HG03469 (cell line): ENCODE data around the gene ENAH.

Experiments used
- ATAC-seq: cut with Tn5 transposase; IDR thresholded peaks from one replicate; pipeline ENCODE4 v1.9.1; 2021; ENCODE audit warnings: mild to moderate bottlenecking, moderate library complexity, moderate number of reproducible peaks; ENCODE audit not compliant: unreplicated experiment

The ENAH gene

GRCh38 chr1:225572422-225572821, 80.5 kb downstream of the ENAH start:
- no peak for ATAC-seq

GRCh38 chr1:225567789-225568188, 85.1 kb downstream of the ENAH start:
- no peak for ATAC-seq

GRCh38 chr1:225565847-225566246, 87.1 kb downstream of the ENAH start:
- ATAC-seq: no peak

- ATAC-seq: no peak
These were observed 91.2 kb downstream of the ENAH start for GRCh38 chr1:225561675-225562074.

- no peak for ATAC-seq
These were observed 93.0 kb downstream of the ENAH start for GRCh38 chr1:225559902-225560301.

GRCh38 chr1:225559326-225559725, 93.6 kb downstream of the ENAH start:
- no peak for ATAC-seq

GRCh38 chr1:225556694-225557093, 96.2 kb downstream of the ENAH start:
- ATAC-seq: no peak

- no peak for ATAC-seq
These were observed 97.1 kb downstream of the ENAH start for GRCh38 chr1:225555821-225556220.

GRCh38 chr1:225554216-225554812, 98.6 kb downstream of the ENAH start:
- ATAC-seq: no peak

GRCh38 chr1:225549821-225550220, 103.1 kb downstream of the ENAH start:
- no peak for ATAC-seq

- ATAC-seq: no peak
These were observed 104.6 kb downstream of the ENAH start for GRCh38 chr1:225548140-225548857.

GRCh38 chr1:225545649-225546048, 107.3 kb downstream of the ENAH start:
- no peak for ATAC-seq

GRCh38 chr1:225544924-225545323, 108.0 kb downstream of the ENAH start:
- no peak for ATAC-seq

GRCh38 chr1:225544263-225544662, 108.7 kb downstream of the ENAH start:
- no peak for ATAC-seq

GRCh38 chr1:225543350-225543749, 109.6 kb downstream of the ENAH start:
- no peak for ATAC-seq

- no peak for ATAC-seq
These were observed 111.5 kb downstream of the ENAH start for GRCh38 chr1:225541383-225541782.

- ATAC-seq: no peak
These were observed 113.3 kb downstream of the ENAH start for GRCh38 chr1:225539575-225539974.

- ATAC-seq: no peak
These were observed 113.9 kb downstream of the ENAH start for GRCh38 chr1:225539069-225539468.

- no peak for ATAC-seq
These were observed 115.2 kb downstream of the ENAH start for GRCh38 chr1:225537554-225538251.

GRCh38 chr1:225535280-225535679, 117.6 kb downstream of the ENAH start:
- no peak for ATAC-seq

GRCh38 chr1:225534772-225535171, 118.2 kb downstream of the ENAH start:
- no peak for ATAC-seq

- no peak for ATAC-seq
These were observed 118.8 kb downstream of the ENAH start for GRCh38 chr1:225534135-225534534.
